Measurements from ENCODE around the gene CDX2.

DNA sequence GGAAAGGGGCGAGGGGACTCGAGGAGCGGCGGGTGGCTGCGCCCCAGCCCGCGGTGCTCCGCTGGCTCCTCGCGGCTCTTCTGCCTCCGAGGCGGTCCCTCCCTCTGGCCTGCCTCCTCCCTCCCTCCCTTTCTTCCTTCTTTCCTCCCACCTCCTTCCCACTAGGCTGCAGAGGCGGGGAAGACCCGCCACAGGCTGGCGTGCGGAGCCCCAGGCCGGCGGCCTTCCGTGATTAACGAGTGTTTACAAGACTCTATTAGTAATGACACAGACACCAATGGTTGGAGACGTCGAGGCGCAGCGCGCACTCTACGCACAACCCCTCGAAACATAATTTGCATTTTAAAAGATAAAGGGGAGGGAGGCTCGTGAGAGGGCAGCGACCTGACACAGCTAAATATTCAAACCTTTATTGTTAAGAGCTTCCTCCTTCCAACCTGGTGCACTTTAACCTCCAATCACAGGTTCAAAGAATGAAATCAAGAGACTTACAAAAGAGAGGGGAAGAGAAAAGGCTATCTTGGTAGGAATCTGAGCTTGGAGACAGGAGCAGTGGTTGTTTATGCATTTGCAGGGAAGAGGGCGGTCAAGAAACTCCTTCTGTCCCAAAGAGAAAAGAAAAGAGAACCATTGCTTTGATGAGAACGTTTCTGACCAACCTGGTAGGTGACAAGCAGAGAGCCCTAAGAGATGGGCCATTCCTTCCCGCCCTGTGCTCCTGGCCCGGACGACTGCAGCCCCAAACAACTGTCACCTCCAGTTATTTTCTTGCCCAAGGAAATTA is at the start of gene CDX2:
- TF ChIP-seq, protein P1, sequence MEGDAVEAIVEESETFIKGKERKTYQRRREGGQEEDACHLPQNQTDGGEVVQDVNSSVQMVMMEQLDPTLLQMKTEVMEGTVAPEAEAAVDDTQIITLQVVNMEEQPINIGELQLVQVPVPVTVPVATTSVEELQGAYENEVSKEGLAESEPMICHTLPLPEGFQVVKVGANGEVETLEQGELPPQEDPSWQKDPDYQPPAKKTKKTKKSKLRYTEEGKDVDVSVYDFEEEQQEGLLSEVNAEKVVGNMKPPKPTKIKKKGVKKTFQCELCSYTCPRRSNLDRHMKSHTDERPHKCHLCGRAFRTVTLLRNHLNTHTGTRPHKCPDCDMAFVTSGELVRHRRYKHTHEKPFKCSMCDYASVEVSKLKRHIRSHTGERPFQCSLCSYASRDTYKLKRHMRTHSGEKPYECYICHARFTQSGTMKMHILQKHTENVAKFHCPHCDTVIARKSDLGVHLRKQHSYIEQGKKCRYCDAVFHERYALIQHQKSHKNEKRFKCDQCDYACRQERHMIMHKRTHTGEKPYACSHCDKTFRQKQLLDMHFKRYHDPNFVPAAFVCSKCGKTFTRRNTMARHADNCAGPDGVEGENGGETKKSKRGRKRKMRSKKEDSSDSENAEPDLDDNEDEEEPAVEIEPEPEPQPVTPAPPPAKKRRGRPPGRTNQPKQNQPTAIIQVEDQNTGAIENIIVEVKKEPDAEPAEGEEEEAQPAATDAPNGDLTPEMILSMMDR (IDR thresholded peaks at IDR 0.05; ENCODE audit: low read depth, low read length, poor library complexity, severe bottlenecking) = no peak
- TF ChIP-seq EZH2phosphoT487 (IDR thresholded peaks at IDR 0.05; ENCODE audit: borderline replicate concordance, low read length) = no peak
